Epithelial cell of esophagus (primary cell): Measurements from ENCODE around the gene EFCC1.
A peak's percentile ranks its signal among the peaks of the same experiment; 100 is the strongest.

Experiments
- DNase-seq: peaks from one replicate; pipeline ENCODE4 v3.0.0; 2010; ENCODE audit warnings: low read depth
- H3K4me3 ChIP-seq: 2 replicates; pipeline ENCODE4 v1.5.1; 2011; ENCODE audit warnings: mild to moderate bottlenecking, low read length, control low read depth
- TF ChIP-seq, protein P1 (sequence below): IDR thresholded peaks from 2 replicates; pipeline ENCODE4 v1.5.1; 2011; ENCODE audit warnings: low read depth, mild to moderate bottlenecking, low read length, control low read depth, inconsistent platforms; ENCODE audit not compliant: insufficient read depth; ENCODE audit errors: missing control alignments

Gene EFCC1

GRCh38 chr3:129001101-129001805 lies at the start of gene EFCC1:
TSS of gene EFCC1 (plus strand) at chr3:129001304. CDS start at chr3:129001629, 325 bp downstream.
- DNase-seq: no peak
- peak within 1 kb of the TSS; percentile 19 for H3K4me3 ChIP-seq
- TF ChIP-seq, protein P1, sequence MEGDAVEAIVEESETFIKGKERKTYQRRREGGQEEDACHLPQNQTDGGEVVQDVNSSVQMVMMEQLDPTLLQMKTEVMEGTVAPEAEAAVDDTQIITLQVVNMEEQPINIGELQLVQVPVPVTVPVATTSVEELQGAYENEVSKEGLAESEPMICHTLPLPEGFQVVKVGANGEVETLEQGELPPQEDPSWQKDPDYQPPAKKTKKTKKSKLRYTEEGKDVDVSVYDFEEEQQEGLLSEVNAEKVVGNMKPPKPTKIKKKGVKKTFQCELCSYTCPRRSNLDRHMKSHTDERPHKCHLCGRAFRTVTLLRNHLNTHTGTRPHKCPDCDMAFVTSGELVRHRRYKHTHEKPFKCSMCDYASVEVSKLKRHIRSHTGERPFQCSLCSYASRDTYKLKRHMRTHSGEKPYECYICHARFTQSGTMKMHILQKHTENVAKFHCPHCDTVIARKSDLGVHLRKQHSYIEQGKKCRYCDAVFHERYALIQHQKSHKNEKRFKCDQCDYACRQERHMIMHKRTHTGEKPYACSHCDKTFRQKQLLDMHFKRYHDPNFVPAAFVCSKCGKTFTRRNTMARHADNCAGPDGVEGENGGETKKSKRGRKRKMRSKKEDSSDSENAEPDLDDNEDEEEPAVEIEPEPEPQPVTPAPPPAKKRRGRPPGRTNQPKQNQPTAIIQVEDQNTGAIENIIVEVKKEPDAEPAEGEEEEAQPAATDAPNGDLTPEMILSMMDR: no peak

DNA sequence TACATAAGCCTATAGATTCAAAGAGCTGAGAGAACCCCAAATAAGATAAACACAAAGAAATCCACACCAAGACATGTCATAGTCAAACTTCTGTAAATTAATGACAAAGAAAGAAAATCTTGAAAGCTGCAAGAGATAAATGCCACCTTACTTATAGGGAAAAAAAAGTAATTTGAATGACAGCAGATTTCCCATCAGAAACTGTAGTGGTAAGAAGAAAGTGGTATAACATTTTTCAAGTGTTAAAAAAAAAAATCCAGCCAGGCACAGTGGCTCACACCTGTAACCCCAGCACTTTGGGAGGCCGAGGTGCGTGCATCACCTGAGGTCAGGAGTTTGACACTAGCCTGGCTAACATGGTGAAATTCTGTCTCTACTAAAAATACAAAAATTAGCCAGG lies 44.7 kb upstream of the EFCC1 start:
- TF ChIP-seq, protein P1: no peak
- no peak for DNase-seq
- no peak overlapping the region for H3K4me3 ChIP-seq

DNA sequence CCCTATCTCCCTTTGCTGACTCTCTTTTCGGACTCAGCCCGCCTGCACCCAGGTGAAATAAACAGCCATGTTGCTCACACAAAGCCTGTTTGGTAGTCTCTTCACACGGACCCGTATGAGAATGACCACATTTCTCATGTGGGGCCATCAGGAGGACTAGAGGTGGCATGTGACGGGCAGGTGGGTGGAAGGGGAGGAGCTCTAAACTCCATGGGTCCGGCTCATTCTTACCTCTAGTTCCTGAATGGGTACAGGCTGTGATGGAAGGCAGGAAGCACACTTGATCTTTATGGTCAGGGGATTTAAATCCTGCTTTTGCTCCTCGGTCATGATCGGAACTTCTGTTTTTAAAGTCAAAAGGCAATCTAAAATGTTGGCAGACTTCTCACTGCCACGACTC lies 35.8 kb upstream of the EFCC1 start:
- TF ChIP-seq, protein P1: no peak
- no peak overlapping the region for H3K4me3 ChIP-seq
- no peak for DNase-seq

GRCh38 chr3:128965818-128966217 lies 35.3 kb upstream of the EFCC1 start:
- peak; percentile 72 for DNase-seq
- no peak overlapping the region for H3K4me3 ChIP-seq
- TF ChIP-seq, protein P1: no peak

DNA sequence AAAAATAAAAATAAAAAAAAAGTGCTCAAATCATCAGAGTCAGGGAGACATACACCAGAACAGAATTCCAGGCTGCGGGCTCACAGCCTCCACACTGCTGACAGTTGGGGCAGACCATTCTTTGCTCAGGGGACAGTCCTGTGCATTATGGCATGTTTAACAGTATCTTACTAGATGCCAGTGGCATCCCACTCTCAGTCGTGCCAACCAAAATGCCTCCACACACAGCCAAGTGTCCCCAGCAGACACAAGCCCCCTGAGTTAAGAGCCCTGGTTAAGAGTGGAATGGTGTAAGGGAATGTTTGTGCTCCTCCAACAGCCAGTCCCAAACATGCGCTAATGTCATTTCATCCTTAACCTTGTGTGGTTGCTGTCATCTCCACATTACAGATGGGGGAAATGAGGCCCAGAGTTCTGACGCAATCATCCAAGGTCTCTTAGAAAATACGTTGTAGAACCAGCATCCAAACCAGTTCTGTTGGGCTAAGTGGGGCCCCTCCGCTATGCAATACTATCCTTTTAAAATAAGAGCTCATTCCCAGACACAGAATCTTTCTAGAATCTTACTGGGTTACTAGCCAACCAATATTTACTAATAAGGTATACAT lies 33.3 kb upstream of the EFCC1 start:
- TF ChIP-seq, protein P1: no peak
- no peak for DNase-seq
- no peak overlapping the region for H3K4me3 ChIP-seq

DNA sequence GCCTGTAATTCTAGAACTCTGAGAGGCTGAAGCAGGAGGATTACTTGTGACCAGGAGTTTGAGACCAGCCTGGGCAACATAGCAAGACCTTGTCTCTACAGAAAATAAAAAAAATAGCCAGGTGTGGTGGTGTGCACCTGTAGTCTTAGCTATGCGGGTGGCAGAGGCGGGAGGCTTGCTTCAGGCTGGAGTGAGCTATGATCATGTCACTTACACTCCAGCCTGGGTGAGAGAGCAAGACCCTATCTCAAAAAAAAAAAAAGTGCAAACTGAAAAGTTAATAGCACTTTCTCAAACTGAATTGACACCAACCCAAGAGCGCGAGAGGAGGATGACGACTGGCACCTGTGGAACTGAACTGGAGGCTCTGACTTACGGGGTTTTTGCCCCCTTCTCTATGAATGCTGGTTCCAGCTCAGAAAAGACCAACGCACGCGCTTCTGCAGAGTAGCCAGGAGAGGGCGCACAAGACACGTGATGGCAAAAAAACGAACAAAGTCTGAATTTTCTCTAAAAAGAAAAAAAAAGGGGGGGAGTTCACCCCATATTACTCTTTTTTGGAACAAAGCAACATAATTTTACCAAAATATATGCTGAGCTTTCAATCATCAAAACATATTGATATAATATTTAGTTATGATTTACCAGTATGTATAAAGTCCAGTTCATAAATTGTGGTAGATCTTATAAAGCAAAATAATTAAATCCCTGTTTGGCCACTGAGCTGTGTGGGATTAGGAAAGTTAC lies 30.9 kb upstream of the EFCC1 start:
- no peak overlapping the region for H3K4me3 ChIP-seq
- TF ChIP-seq, protein P1: peak; percentile 96
- DNase-seq: peak; percentile 38
